Measurements from ENCODE around the gene FAM50A.
A peak's percentile ranks its signal among the peaks of the same experiment; 100 is the strongest.

FAM50A gene

DNA sequence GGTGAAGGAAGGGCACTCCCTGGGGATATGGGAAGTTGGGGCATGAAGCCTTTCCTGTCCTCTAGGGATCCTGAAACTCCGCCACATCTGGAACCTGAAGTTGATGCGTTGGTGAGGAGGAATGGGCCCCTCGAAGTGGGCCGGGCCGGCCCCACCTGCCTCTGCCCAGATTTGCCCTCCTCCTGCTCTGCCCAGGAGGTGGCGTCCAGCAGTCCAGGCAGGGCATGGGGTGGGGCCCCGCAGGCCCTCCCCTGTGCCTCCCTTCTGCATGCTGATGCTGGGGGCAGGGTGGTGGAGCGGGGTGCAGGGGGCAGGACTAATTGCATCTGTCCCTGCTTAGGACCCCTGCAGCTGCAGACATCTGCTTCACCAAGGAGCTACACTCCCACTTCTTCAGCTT is 30.8 kb upstream of the FAM50A start:
- no peak for DNase-seq (ENCODE audit: low spot score)

DNA sequence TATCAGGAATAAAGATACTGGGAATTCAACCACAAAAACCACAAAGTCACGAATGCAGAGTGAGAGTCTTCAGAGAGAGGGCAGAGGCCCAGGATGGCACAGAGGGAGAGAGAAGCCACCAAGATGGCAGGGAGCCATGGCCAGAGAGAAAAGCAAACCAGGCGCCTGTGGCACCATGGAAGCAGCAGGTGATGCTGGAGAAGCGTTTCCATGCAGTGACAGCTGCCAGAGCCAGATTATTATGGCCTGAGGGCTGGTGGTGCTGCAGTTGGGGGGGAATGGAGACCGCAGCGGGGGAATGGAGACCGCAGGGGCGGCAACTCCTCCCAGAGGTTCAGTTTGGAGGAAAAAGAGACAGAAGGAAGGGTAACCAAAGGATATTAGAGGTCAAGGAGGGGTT is 26.8 kb upstream of the FAM50A start:
- DNase-seq (ENCODE audit: low spot score): no peak

GRCh38 chrX:154419189-154419588 is 24.8 kb upstream of the FAM50A start:
- no peak for DNase-seq (ENCODE audit: low spot score)

DNA sequence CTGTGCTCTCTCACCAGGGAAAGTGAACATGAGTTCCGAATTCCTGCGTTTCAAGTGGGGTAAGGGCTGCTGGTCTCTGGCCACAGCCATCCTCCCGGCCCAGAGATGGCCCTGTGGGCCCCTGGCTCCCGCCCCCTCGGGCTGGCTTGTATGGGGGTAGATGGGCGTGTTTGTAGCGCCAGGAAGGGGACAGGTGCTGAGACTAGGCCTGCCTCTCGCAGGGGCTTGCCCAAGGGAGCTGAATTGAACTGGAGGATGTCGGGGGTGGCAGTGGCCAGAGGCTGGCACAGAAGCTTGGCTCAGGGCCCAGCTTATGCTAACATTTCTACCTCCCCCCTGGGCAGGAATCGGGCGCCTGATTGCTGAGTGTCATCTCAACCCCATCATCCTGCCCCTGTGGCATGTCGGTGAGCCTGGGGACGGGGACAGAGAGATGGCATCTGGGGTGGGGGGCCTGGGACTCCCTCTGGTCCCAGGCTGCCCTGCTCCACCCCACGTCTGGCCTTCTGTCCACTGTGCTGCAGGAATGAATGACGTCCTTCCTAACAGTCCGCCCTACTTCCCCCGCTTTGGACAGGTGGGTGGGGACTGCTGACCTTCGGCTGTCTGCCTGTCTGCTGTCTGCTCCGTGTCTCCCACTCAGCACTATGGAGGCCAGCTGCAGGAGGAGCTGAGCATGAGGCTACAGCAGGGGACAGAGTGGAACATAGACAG is 24.1 kb upstream of the FAM50A start:
- no peak for DNase-seq (ENCODE audit: low spot score)

- DNase-seq (ENCODE audit: low spot score): no peak
Observed at GRCh38 chrX:154420402-154420756, 23.6 kb upstream of the FAM50A start.

DNA sequence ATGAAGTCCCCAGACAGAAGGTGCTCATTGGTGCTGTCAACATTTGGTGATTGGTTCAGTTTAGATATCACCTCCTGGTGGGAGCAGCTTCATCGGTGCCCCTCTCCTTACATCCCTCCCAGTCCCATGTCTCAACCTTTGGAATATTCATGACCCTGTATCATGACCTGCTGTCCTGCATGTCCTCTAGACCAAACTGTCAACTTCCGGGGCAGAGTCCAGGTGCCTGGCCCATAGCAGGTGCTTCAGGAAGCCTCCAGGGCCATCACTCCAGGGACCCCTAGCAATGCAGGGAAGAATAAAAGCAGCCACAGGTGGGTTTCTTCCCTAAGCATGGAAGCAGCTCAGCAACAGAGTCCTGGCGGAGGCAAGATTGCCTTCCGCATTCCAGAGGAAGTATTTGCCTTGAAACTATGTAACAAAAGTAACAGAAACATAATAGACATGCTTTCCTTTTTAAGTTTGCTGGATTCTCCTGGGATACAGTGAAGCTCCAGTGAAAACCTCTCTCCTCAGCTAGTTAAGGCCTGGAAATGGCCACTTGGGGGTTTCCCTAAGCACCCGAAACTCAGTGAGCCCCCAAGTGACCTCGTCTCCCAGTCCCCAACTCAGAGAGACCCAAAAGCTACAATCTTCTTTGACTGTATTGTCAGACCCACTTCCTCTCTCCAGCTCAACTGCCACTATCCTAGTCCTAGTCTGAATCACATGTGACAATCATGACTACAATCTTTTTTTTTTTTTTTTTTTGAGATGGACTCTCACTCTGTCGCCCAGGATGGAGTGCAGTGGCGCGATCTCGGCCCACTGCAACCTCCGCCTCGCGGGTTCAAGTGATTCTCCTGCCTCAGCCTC is 16.8 kb upstream of the FAM50A start:
- no peak for DNase-seq (ENCODE audit: low spot score)

- peak; percentile 91 for DNase-seq (ENCODE audit: low spot score)
Observed at GRCh38 chrX:154428176-154429171, 15.5 kb upstream of the FAM50A start, which contains the start of gene ATP6AP1. TSS of gene ATP6AP1 (plus strand) at chrX:154428677. CDS start at chrX:154428693, 16 bp downstream.

DNA sequence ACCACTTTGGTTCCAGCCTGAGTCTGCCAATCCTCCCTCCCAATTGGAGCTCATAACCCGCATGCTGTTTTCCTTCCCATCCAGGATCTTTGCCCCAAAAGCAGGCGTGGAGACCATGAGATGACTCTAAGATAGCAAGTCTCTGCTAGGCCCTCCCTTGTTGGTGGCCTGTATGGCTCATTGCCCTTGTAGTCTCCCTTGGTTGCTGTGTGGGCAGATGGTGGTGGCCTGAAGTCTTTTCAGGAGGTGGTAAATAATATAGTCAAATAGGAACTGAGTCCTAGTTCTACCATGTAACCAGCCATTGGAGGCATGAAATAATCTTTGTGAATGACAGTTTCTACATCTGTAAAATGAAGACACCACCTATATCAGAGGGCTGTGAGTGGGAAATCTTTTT is 14.2 kb upstream of the FAM50A start:
- DNase-seq (ENCODE audit: low spot score): no peak

DNA sequence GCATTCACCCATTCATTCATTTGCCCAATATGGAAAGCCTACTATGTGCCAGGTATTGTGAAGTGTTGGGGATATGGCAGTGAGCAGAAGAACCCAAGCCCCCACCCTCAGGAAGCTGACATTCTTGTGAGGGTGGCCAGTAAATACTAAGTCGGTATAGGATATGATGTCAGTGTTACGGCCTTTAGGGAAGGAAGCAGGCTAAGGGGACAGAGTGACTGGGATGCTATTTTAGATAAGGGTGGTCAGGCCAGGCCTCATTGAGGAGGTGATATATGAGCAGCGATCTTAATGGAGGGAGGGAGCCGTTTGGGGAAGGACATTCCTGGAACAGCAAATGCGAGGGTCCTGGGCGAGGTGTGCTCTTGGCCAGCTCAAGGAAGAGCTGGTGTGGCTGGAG is 13.5 kb upstream of the FAM50A start:
- DNase-seq (ENCODE audit: low spot score): no peak

DNA sequence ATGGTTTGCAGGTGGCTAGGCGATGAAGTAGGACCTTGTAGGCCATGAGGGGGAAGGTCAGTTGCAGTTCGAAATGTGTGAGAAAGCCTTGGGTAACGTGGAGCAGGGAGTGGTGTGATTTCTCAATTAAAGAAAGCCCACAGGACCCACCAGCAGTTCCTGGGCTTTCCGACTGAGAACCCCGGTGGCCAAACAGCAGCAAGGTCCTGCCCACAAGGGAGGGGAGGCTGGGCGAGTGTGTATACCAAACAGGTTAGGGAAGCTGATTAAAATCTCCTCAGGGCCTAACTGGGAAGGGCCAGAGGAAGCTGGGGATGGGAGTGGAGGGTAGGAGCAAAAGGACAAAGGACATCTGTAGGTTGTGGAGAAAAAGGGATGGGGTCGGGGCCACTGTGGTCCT is 13.0 kb upstream of the FAM50A start:
- no peak for DNase-seq (ENCODE audit: low spot score)

DNA sequence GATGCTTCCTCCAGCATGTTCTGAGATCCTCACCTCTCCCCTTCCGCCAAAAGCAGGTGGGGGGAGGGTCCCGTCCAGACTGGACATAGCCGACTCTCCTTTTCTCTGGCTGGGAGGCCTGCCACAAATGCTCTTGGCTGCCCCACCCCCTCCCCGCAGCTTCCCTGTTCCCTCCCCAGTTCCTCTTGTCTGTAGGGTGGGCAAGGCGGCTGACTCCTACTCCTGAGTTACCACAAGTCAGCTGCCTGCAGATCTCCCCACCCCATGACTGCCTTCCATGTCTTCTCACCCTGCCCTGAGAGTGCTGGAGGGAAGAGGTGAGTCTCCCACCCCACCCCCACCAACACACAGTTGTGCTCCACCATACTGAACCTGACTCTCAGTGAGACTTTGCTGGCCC is 12.6 kb upstream of the FAM50A start:
- no peak for DNase-seq (ENCODE audit: low spot score)

GRCh38 chrX:154432210-154432609 is 11.7 kb upstream of the FAM50A start:
- DNase-seq (ENCODE audit: low spot score): no peak

- DNase-seq (ENCODE audit: low spot score): no peak
Observed at GRCh38 chrX:154433605-154434004, 10.3 kb upstream of the FAM50A start.

- no peak for DNase-seq (ENCODE audit: low spot score)
Observed at GRCh38 chrX:154434394-154435168, 9.4 kb upstream of the FAM50A start.

- DNase-seq (ENCODE audit: low spot score): no peak
Observed at GRCh38 chrX:154435171-154435733, 8.7 kb upstream of the FAM50A start.

- DNase-seq (ENCODE audit: low spot score): peak; percentile 64
Observed at GRCh38 chrX:154436374-154436982, 7.5 kb upstream of the FAM50A start.

- DNase-seq (ENCODE audit: low spot score): peak; percentile 71
Observed at GRCh38 chrX:154436983-154437752, 6.8 kb upstream of the FAM50A start, which contains the start of gene GDI1. TSS of gene GDI1 (plus strand) at chrX:154437154. CDS start at chrX:154437255, 101 bp downstream.

DNA sequence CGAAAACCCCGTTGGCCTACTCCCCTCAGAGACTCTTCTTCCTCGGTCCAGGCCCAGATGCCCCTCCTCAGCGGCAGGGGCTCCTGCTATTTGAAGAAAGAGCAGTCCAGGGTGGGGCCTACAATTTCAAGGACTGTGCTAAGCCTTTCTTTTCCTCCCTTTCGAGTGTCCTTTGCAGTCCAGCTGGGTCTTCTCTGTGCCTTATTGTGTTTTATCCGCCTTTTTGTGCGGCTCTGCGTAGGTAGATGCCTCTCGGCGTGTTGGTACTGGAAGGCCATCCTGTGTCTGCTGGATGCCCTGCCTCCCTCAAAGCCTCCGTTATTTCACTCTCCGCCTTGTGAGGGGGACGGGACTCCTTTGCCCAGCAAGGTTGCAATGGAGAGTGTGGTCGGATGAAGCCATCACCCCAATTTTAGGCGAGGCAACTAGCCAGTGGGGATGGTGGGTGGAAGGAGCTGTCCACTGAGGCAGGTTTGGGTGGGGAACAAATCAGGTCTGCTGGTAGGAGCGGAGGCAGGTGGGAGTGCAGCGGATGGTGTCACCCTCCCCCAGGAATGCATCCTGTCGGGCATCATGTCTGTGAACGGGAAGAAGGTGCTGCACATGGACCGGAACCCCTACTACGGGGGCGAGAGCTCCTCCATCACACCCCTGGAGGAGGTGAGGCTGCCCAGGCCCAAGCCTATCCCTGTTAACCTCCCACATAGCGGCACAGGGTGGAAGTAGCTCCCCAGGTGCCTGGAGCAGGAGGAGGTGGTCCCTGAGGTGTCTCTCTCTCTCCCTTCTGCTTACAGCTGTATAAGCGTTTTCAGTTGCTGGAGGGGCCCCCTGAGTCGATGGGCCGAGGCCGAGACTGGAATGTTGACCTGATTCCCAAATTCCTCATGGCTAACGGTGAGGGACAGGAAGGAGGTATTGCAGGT is 5.7 kb upstream of the FAM50A start:
- DNase-seq (ENCODE audit: low spot score): no peak

DNA sequence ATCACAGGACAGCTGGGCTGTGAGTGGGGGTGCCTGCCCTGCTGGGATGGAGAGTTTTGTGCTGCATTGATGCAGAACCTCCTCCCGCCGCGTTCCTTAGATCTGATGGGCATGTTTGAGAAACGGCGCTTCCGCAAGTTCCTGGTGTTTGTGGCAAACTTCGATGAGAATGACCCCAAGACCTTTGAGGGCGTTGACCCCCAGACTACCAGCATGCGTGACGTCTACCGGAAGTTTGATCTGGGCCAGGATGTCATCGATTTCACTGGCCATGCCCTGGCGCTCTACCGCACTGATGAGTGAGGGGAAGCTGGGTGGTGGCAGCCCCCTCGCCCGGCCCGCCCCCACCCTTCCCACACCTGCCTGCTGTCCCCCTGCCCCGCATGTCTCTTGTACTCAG is 4.1 kb upstream of the FAM50A start:
- DNase-seq (ENCODE audit: low spot score): no peak
